Activated gamma-delta T cell (primary cell): ENCODE results near the gene MON1A.
A peak's percentile ranks its signal among the peaks of the same experiment; 100 is the strongest.
"Not testable (repeated sequence)": the region's sequence is repeated elsewhere in the genome, so short reads cannot be mapped to it uniquely, and the experiment has no call there.

ENCODE experiments used
- DNase-seq: peaks from one replicate; lab custom pipeline; 2025; lab: John Stamatoyannopoulos, UW

MON1A gene

GRCh38 chr3:49917806-49918590 is 11.6 kb downstream of the MON1A start:
- DNase-seq: not testable (repeated sequence)

GRCh38 chr3:49916686-49917085 is 12.9 kb downstream of the MON1A start:
- DNase-seq: no peak

- DNase-seq: no peak
Observed at GRCh38 chr3:49914906-49915305, 14.7 kb downstream of the MON1A start.

- no peak for DNase-seq
Observed at GRCh38 chr3:49912881-49913281, 16.7 kb downstream of the MON1A start.

- no peak for DNase-seq
Observed at GRCh38 chr3:49911611-49912010, 18.0 kb downstream of the MON1A start.

GRCh38 chr3:49911124-49911420 is 18.5 kb downstream of the MON1A start:
- DNase-seq: no peak

GRCh38 chr3:49910409-49911123 is 19.0 kb downstream of the MON1A start:
- DNase-seq: no peak

- no peak for DNase-seq
Observed at GRCh38 chr3:49908373-49909199, 21.0 kb downstream of the MON1A start.

- DNase-seq: no peak
Observed at GRCh38 chr3:49906073-49906743, 23.4 kb downstream of the MON1A start.

GRCh38 chr3:49904448-49904847 is 25.2 kb downstream of the MON1A start:
- not testable (repeated sequence) for DNase-seq

- DNase-seq: peak; percentile 60
Observed at GRCh38 chr3:49903451-49904424, 25.9 kb downstream of the MON1A start, which contains the start of gene MST1R. Gene MST1R (minus strand): TSS chr3:49903873. CDS start chr3:49903609, 264 bp downstream.

GRCh38 chr3:49902511-49903345 is 26.9 kb downstream of the MON1A start:
- DNase-seq: no peak

- DNase-seq: no peak
Observed at GRCh38 chr3:49901366-49902339, 28.0 kb downstream of the MON1A start.

- DNase-seq: no peak
Observed at GRCh38 chr3:49900491-49901153, 29.0 kb downstream of the MON1A start.

GRCh38 chr3:49899815-49900214 is 29.8 kb downstream of the MON1A start:
- DNase-seq: no peak

GRCh38 chr3:49898991-49899390 is 30.6 kb downstream of the MON1A start:
- no peak for DNase-seq

- no peak for DNase-seq
Observed at GRCh38 chr3:49896345-49896744, 33.3 kb downstream of the MON1A start.

GRCh38 chr3:49895791-49896190 is 33.8 kb downstream of the MON1A start:
- DNase-seq: no peak
